ENCODE data around the gene LYPD5. TPM values are rescaled to one million over a fixed set of nuclear protein-coding genes. Genes with fewer than 3 reads are reported as not detected.
A peak's percentile ranks its signal among the peaks of the same experiment; 100 is the strongest.
"Not testable (repeated sequence)": the region's sequence is repeated elsewhere in the genome, so short reads cannot be mapped to it uniquely, and the experiment has no call there.

Gene LYPD5
- total RNA-seq, 1 experiment from 2014 or later: not detected

DNA sequence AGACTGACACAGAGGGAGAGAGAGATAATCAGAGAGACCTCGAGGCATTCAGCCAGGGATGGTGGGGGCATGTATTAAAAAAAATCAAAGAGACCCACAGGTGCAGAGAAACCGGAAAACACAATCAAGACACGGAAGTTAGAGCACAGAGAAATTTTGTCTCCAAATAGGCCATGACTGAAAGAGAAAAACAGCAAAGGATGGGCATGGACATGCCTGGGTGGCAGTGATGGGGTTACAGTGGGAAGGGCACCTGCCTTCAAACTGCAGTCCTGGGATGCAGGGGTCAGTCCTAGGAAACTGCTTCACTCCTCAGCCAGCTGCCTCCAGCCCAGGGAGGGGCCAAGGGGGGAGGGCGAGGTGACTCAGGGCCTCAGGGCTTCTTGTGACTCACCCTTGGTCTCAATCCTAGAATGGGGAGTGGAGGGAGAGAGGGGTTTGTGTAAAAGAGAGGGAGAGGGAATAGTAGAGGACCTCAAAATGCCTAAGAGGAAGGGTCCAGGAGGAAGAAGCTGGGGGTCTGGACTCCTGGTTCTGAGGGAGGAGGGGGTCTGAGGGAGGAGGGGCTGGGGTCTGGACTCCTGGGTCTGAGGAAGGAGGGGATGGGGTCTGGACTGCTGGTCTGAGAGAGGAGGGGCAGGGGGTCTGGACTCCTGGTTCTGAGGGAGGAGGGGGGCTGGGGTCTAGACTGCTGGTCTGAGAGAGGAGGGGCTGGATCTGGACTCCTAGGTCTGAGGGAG, 17.8 kb downstream of the LYPD5 start:
- H3K4me3 ChIP-seq: no peak overlapping the region
- H3K36me3 ChIP-seq: no peaks in the 10 kb centered on the region
- peak; percentile 94 for DNase-seq
- no peaks in the 10 kb centered on the region for H3K9me3 ChIP-seq
- H3K27me3 ChIP-seq: no peaks in the 10 kb centered on the region

DNA sequence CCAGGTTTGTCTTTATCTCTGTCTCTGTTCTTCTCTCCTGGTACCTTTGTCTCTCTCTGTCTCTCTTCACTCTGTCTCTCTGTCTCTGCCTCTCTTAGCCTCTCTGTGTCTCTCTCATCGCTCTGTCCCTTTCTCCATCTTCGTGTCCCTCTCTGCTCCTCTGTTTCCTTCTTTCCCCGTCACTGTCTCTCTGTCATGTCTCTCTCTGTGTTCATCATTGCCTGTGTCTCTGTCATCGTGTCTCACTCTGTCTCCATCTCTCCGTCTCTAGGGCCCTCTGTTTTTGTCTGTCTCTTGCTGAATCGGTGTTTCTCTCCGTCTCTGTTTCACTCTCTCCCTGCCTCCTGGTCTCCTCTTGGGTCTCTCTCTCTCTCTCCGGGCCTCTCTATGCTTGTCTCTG, 18.6 kb downstream of the LYPD5 start:
- no peaks in the 10 kb centered on the region for H3K36me3 ChIP-seq
- no peaks in the 10 kb centered on the region for H3K27me3 ChIP-seq
- DNase-seq: no peak
- H3K4me3 ChIP-seq: no peak overlapping the region
- no peaks in the 10 kb centered on the region for H3K9me3 ChIP-seq

DNA sequence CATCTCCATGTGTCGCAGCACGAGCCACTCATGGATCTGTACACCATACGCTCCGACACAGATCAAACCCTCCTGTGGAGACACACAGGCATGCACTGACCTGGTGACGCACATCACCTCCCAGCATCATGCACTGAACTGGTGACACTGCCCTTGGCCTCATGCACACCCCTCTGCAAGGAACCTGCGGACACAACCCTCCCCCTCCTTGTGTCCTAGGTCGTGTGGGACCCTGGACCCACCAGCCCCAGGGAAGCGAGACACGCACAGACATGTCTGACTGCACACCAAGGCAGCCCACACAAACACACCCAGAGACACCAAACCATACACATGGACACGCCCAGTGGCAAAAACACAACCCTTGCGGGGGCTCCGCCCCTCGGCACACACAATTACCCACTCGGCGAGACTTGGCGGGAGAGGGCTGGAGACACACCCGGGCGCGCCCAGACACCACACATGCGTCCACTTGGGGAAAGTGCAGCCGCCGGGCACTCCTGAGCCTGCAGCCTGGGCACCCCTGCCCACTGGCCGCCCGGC, 19.5 kb downstream of the LYPD5 start:
- DNase-seq: no peak
- Histone ChIP-seq H3K27me3 (no peaks in the 10 kb centered on the region), H3K4me3 (no peak overlapping the region), H3K36me3 (no peaks in the 10 kb centered on the region), H3K9me3 (no peaks in the 10 kb centered on the region)

DNA sequence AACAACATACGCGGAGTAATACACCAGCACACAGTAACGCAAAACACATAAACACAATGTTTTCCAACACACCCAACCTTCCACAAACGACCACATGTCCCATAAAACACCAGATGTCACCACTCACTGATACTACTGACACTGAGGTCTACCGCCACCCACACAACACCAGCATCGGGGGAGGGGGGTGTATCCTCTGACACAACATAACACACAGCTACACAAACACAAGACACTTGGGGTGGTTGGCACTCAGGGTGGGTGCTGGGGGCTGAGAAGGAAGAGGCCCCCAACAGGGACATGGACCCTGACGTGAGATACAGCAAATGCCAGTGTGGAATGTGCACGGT, 20.0 kb downstream of the LYPD5 start:
- DNase-seq: no peak
- H3K27me3 ChIP-seq: no peaks in the 10 kb centered on the region
- no peaks in the 10 kb centered on the region for H3K9me3 ChIP-seq
- no peaks in the 10 kb centered on the region for H3K36me3 ChIP-seq
- H3K4me3 ChIP-seq: no peak overlapping the region

DNA sequence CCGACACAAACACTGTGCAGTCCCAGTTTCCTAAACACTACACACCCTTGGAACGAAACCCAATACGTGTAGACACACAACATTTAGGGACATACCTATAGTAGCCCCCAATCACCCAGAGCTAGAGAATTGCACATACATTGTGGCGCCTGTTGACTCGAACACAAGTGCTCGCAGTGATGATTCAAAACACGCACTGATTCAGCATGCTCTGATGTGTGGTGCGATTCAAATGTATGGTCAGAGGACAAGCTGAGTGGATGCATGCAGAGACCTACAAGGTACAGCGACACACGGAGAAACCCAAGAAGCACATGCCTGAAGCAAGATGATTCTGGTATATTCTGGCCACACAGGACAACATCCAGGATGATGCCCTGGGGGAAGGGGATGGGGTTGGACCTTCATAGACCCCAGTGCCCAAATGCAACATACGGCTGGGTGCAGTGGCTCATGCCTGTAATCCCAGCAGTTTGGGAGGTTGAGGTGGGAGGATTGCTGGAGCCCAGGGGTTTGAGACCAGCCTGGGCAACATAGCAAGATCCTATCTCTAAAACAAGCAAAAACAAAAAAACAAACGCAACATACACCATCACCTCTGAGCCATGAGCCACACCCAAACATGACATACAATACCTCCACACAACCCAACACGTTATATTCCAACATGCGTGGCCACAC, 20.5 kb downstream of the LYPD5 start:
- Histone ChIP-seq H3K27me3 (no peaks in the 10 kb centered on the region), H3K36me3 (no peaks in the 10 kb centered on the region), H3K9me3 (no peaks in the 10 kb centered on the region), H3K4me3 (no peak overlapping the region)
- DNase-seq: no peak

DNA sequence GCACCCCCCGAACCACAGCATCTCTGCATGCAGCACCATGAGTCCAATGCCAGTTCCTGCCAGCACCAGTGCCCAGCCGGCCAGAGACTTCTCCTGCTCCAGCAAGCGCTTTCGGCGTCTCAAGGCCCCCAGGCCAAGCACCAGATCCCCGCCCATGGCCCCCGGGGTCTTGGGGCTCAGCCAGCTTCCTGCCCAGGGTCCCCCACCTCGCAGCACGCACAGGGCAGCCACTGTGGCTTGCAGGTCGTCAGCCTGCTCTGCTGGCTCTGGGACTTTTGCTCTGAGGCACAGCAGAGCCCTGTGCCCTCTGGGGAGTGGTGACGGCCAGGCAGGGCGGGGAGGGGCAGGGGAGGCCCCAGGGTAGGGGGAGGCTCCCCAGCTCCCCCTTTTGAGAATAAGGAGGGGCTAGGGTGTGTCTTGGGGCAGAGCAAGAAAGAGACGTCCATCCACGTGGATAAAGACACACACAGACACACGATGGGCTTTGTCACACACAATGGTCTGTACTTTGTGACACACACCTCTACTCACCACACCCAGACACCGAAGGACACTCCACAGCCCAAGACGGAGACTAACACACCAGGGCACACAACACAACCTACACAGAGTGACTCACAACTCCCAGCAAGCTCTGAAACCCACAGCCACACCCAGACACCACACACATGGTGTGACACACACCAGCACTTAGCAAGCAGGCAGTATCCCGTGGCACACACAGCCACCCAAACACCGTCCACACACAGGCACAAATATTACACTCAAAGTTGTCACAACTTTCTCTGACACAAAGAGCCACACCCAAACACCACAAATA, 21.3 kb downstream of the LYPD5 start, which contains the start of gene KCNN4:
Gene KCNN4, minus strand, starts transcription at position 268 of the 820 bp plus-strand sequence. Its CDS starts 112 bp downstream, at position 156.
- Histone ChIP-seq H3K9me3 (no peaks in the 10 kb centered on the region), H3K27me3 (no peaks in the 10 kb centered on the region), H3K36me3 (no peaks in the 10 kb centered on the region), H3K4me3 (peak within 1 kb of the TSS; percentile 40)
- DNase-seq: peak; percentile 62

DNA sequence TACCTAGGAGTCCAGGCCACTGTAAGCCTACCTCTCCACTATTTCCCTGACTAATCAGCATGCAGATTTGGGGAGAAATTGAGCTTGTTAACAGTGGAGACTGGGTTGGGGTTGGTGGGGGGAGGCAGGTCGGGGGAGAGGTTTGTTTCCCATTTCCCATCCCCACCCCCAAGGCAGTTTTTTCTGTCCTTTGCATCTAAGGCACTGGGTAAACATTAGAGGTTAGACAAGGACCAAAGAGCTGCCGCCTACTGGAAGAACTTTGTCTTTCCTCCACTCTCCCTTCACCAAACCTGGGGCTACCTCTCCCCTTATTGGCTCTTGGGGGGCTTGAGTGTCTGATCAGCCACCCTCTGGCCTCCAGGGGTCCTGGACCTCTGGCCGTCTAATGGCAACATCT, 22.4 kb downstream of the LYPD5 start:
- no peak for DNase-seq

DNA sequence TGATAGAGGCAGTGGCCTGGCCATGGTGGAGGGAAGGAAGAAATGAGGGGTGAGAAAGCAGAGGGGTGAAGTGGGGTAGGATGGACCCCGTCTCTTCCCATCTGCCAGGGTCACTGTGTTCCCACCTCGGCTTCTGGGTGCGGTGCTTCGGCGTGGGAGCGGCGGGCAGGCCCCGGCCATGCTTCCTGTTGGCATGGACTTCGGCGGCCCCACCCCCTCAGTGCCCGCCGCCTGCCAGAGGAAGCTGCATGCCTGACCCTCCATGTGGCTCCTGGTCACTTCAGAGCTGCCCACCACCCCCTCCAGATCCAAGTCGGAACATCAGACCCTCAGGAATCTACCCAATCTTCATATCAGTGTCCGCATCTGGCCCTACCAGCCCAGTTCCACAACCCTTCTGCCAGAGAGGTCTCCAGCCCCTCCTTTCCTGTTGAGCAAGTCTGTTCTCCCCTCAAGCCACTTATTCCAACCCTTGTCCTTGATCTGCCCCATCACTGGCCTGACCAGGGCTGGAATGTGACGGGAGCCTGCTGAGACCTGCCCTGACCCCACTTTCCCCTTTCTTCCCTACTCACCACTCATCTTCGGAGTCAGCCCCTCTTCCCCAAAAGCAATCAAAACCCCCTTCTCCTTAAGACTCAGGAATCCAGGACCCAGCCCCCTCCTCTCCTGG, 23.0 kb downstream of the LYPD5 start:
- H3K36me3 ChIP-seq: no peaks in the 10 kb centered on the region
- H3K9me3 ChIP-seq: no peaks in the 10 kb centered on the region
- H3K4me3 ChIP-seq: no peak overlapping the region
- DNase-seq: no peak
- no peaks in the 10 kb centered on the region for H3K27me3 ChIP-seq

More for the DNA sequence above, 22.4 kb downstream of the LYPD5 start:
- H3K9me3 ChIP-seq: no peaks in the 10 kb centered on the region
- H3K36me3 ChIP-seq: no peaks in the 10 kb centered on the region
- no peaks in the 10 kb centered on the region for H3K27me3 ChIP-seq
- H3K4me3 ChIP-seq: no peak overlapping the region

DNA sequence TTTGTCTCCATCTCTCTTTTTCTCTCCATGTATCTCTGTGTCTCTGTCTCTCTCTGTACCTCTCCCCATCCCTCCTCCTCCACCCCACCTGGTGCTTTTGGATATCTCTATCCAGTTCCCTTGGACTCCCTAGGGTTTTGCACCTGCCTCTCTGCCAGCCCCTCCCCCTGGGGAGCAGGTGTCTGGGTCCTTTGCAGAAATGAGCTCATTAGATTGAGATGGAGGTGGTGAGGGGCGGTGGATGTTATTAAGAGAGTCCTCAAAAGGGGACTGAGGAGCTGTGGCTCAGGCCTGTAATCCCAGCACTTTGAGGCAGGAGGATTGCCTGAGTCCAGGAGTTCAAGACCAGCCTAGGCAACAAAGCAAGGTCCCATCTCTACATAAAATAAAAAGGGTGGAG, 23.6 kb downstream of the LYPD5 start:
- Histone ChIP-seq H3K9me3 (no peaks in the 10 kb centered on the region), H3K27me3 (no peaks in the 10 kb centered on the region), H3K4me3 (no peak overlapping the region), H3K36me3 (no peaks in the 10 kb centered on the region)
- DNase-seq: no peak

DNA sequence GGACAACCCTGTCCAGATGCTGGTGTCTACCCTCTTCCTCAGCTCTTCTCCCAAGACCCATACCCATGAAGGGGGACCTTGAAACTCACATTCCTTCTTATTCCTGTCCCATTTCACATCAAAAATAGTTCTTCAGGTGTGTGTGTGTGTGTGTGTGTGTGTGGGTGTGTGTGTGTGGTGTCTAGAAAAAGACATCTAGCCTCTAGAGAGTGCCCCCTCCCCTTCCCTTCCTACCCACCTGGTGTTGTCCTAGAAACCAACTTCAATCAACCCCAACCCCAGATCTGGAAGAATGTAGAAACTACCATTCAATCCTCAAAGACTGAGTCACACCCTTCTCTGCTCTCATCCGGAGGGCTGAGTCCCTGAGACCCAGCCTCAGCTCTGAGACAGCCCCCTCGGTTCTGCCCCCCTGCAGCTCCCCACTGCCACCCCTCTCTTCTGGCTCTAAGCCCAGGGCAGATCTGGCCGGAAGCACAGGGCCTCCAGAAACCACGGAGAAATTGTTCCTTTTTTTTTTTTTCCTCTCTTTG, 25.0 kb downstream of the LYPD5 start:
- Histone ChIP-seq H3K9me3 (no peaks in the 10 kb centered on the region), H3K4me3 (no peak overlapping the region), H3K36me3 (no peaks in the 10 kb centered on the region), H3K27me3 (no peaks in the 10 kb centered on the region)
- DNase-seq: peak; percentile 57

DNA sequence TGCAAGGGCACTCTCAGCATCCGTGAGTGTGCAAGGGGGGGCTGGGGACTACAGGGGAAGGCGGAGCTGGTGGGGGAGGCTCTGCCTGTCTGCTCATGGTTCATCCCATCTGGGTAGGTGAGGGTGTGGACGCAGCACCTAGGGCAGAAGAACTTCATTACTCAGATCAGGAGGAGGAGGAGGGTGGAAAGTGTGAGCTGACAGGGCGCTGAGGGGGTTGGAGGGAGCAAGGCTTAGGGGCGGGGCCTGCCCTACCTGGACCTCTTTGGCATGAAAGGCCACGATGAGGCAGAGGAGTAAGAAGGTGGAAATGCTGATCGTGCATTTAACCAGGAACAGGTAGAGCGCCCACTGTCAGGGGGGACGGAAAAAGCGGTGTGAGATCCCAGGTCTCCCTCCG, 26.0 kb downstream of the LYPD5 start:
- DNase-seq: no peak

DNA sequence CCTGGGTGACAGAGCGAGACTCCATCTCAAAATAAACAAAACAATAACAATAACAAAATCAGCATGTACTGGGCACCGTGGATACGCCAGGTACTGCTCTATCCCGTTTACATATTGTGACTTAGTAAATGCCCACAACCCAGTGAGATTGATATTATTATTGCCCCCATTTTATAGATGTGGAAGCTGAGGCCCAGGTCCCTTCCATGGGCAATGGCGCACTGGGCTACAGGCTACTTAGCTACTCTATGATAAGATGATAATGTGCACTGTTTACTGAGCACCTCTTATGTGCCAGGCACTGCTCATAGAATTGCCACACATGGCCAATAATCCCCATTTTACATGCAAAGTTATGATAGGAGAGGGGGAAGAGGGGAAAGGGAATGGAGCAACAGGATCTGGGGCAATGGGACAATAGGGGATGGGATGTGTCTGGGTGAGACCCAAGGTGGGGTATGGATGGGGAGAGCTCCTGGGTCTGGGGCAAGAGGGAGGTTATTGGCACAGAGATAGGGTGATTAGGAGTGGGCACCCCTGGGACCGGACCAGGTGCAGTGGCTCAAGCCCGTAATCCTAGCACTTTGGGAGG, 26.9 kb downstream of the LYPD5 start:
- no peaks in the 10 kb centered on the region for H3K27me3 ChIP-seq
- DNase-seq: no peak
- H3K9me3 ChIP-seq: no peaks in the 10 kb centered on the region
- H3K4me3 ChIP-seq: no peak overlapping the region
- no peaks in the 10 kb centered on the region; the same call in 1 of the 2 replicates for H3K36me3 ChIP-seq

More for the DNA sequence above, 26.0 kb downstream of the LYPD5 start:
- Histone ChIP-seq H3K4me3 (no peak overlapping the region), H3K36me3 (no peaks in the 10 kb centered on the region), H3K27me3 (no peaks in the 10 kb centered on the region), H3K9me3 (no peaks in the 10 kb centered on the region)

DNA sequence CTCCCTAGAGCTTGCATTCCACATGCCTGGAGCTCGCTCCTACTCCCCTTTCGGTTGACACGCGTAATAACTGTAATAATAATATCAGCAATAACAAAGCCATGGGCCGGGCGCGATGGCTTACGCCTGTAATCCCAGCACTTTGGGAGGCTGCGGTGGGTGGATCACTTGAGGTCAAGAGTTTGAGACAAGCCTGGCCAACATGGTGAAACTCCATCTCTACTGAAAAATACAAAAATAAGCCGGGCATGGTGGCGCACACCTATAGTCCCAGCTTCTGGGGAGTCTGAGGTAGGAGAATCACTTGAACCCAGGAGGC, 27.3 kb downstream of the LYPD5 start:
- not testable (repeated sequence) for H3K36me3 ChIP-seq, H3K4me3 ChIP-seq, H3K27me3 ChIP-seq, DNase-seq, H3K9me3 ChIP-seq

DNA sequence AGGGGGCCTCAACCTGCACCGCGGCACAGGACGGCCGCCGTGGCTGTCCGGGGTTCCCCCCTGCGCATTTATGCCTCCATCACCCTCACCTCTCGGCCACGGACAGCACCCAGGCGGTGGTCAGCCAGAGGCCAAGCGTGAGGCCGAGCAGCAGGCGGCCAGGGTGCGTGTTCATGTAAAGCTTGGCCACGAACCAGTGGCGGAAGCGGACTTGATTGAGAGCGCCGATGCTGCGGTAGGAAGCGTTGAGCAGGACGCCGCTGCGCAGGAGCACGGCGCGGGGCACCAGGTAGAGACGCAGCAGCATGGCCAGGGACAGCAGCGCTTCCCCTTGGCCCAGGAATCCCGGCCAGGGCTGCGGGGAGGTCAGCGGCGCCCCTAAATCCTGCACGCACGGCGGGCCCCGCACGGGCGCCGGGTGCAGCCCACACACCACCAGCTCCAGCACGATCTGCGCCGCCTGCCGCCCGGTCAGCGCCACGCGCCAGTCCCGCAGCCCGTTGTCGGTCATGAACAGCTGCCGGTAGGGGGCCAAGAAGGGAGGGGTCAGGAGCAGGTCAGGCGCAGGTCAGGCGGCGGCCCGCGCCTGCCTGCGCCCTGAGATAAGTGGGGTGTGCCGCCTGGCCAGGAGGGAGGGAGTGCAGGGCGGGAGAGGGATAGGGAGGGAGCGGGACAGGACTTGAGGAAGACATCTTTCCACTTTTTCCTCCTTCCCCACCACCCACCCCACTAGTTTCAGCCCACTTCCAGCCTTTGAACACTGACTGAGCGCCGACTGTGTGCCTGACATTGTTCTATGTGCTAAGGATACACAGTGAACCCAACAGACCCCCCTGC, 27.9 kb downstream of the LYPD5 start:
- Histone ChIP-seq H3K9me3 (no peaks in the 10 kb centered on the region), H3K36me3 (no peaks in the 10 kb centered on the region; the same call in 1 of the 2 replicates), H3K27me3 (no peaks in the 10 kb centered on the region), H3K4me3 (no peak overlapping the region)
- DNase-seq: no peak

DNA sequence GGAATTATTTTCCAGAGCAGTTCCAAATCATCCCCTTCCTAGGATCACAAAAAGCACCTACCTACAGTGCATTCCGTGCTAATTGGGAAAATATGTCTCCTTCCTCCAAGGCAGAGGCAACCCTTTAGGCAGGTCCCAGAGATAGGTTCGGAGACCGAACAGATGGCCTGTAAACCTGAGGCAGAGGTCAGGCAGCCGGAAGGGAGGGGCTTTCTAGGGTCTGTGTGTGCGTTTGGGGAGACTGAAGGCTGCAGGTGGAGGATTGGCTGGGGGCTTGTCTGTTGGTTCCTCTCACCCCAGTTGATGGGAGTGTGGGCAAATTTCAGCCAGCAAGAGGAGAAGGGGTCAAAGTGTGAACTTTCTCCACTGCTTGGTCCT, 28.5 kb downstream of the LYPD5 start:
- Histone ChIP-seq H3K9me3 (no peaks in the 10 kb centered on the region), H3K27me3 (no peaks in the 10 kb centered on the region), H3K36me3 (no peaks in the 10 kb centered on the region; the same call in 1 of the 2 replicates), H3K4me3 (no peak overlapping the region)
- DNase-seq: no peak

Data from MG63 (cell line).